ENCODE measurements around the gene MYRIP.

GRCh38 chr3:40191251-40191650 is 381.8 kb downstream of the MYRIP start:
- TF ChIP-seq, protein P1, sequence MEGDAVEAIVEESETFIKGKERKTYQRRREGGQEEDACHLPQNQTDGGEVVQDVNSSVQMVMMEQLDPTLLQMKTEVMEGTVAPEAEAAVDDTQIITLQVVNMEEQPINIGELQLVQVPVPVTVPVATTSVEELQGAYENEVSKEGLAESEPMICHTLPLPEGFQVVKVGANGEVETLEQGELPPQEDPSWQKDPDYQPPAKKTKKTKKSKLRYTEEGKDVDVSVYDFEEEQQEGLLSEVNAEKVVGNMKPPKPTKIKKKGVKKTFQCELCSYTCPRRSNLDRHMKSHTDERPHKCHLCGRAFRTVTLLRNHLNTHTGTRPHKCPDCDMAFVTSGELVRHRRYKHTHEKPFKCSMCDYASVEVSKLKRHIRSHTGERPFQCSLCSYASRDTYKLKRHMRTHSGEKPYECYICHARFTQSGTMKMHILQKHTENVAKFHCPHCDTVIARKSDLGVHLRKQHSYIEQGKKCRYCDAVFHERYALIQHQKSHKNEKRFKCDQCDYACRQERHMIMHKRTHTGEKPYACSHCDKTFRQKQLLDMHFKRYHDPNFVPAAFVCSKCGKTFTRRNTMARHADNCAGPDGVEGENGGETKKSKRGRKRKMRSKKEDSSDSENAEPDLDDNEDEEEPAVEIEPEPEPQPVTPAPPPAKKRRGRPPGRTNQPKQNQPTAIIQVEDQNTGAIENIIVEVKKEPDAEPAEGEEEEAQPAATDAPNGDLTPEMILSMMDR (conservative IDR thresholded peaks at IDR 0.05; ENCODE audit: low read depth in 2 of 2), result no peak
- TF ChIP-seq POLR2AphosphoS5 (IDR thresholded peaks at IDR 0.05; ENCODE audit: low read depth), result no peak
